ENCODE results near the gene PRCD.

The PRCD gene

GRCh38 chr17:76539631-76540271 lies at the start of gene PRCD:
Gene PRCD, plus strand, starts transcription at chr17:76540044. Its CDS starts 98 bp downstream, at chr17:76540142.
- no peak for DNase-seq (ENCODE audit: low read depth in 3 of 3)

- no peak for DNase-seq (ENCODE audit: low read depth in 3 of 3)
Measured at GRCh38 chr17:76490112-76490710, 49.6 kb upstream of the PRCD start.

GRCh38 chr17:76491271-76492122 lies 48.3 kb upstream of the PRCD start:
- DNase-seq (ENCODE audit: low read depth in 3 of 3), result no peak

GRCh38 chr17:76492123-76492988 lies 47.5 kb upstream of the PRCD start:
- DNase-seq (ENCODE audit: low read depth in 3 of 3), result no peak

GRCh38 chr17:76492989-76493501 lies 46.8 kb upstream of the PRCD start:
- peak in 1 of 3 experiments; percentile 44 for DNase-seq (ENCODE audit: low read depth in 3 of 3)

GRCh38 chr17:76493505-76494167 lies 46.2 kb upstream of the PRCD start:
- DNase-seq (ENCODE audit: low read depth in 3 of 3), result no peak

- no peak for DNase-seq (ENCODE audit: low read depth in 3 of 3)
Measured at GRCh38 chr17:76495663-76496400, 44.0 kb upstream of the PRCD start.

- DNase-seq (ENCODE audit: low read depth in 3 of 3), result no peak
Measured at GRCh38 chr17:76496464-76496863, 43.4 kb upstream of the PRCD start.

GRCh38 chr17:76497699-76497978 lies 42.2 kb upstream of the PRCD start:
- DNase-seq (ENCODE audit: low read depth in 3 of 3), result no peak

- no peak for DNase-seq (ENCODE audit: low read depth in 3 of 3)
Measured at GRCh38 chr17:76497979-76498875, 41.6 kb upstream of the PRCD start.

GRCh38 chr17:76498876-76499251 lies 41.0 kb upstream of the PRCD start:
- no peak for DNase-seq (ENCODE audit: low read depth in 3 of 3)

GRCh38 chr17:76499267-76499667 lies 40.6 kb upstream of the PRCD start:
- no peak for DNase-seq (ENCODE audit: low read depth in 3 of 3)

GRCh38 chr17:76500074-76500746 lies 39.6 kb upstream of the PRCD start:
- no peak for DNase-seq (ENCODE audit: low read depth in 3 of 3)

- DNase-seq (ENCODE audit: low read depth in 3 of 3), result no peak
Measured at GRCh38 chr17:76500747-76501017, 39.2 kb upstream of the PRCD start.

- peak; percentile 88 to 96 (median 90) for DNase-seq (ENCODE audit: low read depth in 3 of 3)
Measured at GRCh38 chr17:76501018-76501826, 38.6 kb upstream of the PRCD start, which contains the start of gene RHBDF2. Gene RHBDF2, minus strand, starts transcription at chr17:76501423. Its CDS starts 19,899 bp downstream, at chr17:76481524.

- DNase-seq (ENCODE audit: low read depth in 3 of 3), result no peak
Measured at GRCh38 chr17:76501827-76502307, 38.0 kb upstream of the PRCD start.

GRCh38 chr17:76502341-76503211 lies 37.3 kb upstream of the PRCD start:
- no peak for DNase-seq (ENCODE audit: low read depth in 3 of 3)
